ENCODE measurements around the gene PTPRN2.

The PTPRN2 gene

DNA sequence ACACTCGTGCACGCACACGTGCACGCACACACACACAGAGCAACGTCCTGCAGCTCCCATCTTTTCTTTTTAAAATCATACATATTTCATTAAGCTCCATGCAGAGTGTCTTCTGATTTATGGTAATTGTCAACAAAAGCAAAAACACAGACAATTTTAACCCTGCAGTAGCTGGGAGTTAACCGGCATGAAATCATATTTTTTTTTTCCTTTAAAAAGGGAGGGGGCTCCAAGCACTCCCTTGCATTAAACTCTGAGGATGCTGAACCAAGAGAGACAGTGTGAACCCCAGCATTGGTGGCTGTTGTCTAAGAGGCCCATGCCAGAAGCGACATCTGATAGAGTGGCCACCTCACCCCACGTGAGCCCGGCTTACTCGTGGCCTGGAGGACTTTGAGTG, 708.2 kb downstream of the PTPRN2 start:
- no peak for DNase-seq (ENCODE audit: low spot score)

DNA sequence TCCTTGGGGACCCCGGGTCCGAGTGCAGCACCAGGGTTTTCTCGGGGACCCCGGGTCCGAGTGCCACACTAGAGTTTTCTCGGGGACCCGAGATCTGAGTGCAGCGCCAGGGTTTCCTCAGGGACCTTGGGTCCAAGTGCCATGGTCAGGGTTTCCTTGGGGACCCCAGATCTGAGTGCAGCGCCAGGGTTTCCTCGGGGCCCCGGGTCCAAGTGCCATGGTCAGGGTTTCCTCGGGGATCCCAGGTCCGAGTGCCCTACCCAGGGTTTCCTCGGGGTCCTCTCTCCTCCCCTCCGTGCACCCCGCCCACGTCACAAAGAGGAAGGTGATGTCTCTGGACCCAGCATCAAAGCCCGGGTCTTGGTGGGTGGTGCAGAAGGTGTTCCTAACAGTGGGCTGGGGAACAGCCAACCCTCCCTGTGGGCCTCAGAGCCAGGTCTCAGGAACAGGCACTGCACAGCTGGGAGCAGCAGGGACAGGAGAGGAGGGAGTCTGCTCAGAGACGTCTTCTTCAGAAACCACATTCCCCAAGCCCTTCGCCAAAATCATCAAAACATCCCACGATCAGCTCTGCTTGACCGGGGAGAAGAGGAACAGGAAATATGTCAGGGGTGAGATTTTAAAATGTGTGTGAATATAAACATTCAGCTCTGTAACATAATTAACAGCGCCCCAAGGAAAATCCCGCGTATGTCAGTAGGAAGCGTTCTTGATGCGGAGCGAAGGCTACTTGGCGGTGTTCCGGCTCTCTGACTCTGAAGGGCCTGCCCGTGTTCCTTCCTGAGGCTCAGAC, 710.1 kb downstream of the PTPRN2 start:
- DNase-seq (ENCODE audit: low spot score): no peak

DNA sequence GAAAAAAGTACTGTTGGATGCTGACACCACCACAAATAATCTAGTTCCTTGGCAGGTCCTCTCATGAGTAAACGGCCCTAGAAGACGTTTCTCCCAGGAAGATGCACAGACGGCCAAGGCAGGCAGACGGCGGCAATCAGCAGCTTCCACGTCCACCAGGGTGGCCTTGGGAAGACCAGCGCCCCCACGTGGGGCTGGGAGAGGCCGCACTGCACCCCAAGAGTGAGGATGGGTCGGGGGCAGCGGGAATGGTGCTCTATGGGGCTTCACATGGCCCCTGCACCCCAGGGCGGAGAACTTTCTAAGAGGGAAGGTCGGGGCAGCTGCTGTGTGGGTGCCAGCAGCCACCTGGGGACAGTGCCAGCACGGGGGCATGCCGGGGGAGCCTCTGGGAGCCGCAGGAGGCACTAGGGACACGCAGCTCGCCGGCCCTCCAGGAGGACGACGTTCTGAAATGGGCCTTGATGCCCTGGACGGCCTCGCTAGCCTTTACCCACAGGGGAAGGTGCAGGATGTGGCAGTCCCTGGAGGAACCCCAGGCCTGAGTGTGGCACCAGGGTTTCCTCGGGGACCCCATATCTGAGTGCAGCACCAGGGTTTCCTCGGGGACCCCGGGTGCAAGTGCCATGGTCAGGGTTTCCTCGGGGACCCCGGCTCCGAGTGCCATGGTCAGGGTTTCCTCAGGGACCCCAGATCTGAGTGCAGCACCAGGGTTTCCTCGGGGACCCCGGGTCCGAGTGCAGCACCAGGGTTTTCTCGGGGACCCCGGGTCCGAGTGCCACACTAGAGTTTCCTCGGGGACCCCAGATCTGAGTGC, 710.9 kb downstream of the PTPRN2 start:
- no peak for DNase-seq (ENCODE audit: low spot score)

DNA sequence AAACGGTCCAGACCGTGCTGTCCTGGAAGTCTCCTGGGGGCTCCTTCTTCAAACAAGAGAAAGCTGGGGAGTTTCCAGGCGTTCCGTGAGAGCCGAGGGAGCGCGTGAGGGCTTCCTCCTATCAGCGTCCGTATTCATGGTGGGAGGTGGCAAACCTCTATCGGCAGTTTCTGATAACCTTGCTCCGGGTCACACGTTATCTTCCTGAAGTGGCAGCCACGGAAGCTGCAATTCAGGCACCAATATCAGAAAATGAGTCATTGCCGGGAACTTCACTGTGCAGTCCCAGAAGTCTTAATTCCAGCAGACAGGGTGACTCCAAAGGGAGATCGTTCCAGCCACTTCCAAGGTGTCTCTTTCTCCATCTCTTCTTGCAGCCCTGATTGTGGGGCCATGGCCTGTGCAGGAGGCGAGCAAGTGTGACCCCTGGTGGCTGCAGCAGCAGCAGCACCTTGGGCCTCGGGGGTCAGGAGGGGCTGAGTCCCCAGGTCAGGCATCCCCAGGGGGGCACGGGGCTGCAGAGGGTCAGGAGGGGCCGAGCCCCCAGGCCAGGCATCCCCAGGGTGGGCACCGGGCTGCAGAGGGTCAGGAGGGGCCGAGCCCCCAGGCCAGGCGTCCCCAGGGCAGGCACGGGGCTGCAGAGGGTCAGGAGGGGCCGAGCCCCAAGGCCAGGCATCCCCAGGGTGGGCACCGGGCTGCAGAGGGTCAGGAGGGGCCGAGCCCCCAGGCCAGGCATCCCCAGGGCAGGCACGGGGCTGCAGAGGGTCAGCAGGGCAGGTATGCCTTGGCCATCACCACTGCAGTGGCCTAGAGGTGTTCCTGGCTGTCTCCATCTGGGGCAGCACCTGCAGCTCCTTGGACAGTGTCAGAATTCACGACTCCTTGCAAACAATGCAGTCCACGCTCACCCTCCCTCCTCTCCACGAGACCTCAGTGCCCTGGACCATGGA, 712.1 kb downstream of the PTPRN2 start:
- DNase-seq (ENCODE audit: low spot score): no peak

DNA sequence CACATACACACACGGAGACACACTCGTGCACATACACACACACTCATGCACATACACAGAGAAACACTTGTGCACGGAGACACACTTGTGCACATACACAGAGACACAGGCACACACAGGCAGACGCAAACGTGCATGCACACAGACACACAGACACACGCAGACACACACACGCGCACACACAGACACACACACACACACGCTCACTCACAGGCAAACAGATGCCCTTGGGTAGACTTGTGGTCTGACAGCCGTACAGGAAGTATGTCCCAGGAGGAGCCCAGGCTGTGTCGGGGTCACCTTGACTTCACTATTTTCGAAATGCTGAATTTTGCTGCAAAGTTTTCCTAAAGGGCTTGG, 712.8 kb downstream of the PTPRN2 start:
- no peak for DNase-seq (ENCODE audit: low spot score)

DNA sequence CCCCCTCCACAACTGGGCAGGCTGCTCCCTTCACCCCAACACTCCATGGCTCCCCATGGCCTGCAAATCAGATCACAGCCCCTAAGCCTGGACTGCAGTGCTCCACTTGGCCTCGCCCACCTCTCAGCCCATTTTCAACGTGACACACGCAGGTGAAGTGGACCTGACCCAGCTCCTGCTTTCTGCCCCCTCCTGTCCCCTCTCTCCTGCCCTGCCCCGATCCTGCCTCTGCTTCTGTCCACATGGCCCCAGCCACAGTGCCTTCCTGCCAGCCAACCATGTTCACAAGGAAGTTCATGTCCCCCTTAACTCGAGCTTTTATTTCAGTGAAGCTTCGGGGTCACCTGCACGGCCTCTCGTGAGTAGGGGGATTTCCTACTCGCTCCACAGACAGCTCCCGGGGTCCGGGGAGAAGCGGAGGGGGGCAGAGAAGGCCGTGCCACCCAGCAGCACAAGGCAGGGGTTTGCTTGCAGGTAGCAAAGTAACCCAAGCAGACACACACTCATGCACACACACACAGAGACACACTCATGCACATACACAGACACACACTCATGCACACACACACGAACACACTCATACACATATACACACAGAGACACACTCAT, 713.3 kb downstream of the PTPRN2 start:
- DNase-seq (ENCODE audit: low spot score): no peak

DNA sequence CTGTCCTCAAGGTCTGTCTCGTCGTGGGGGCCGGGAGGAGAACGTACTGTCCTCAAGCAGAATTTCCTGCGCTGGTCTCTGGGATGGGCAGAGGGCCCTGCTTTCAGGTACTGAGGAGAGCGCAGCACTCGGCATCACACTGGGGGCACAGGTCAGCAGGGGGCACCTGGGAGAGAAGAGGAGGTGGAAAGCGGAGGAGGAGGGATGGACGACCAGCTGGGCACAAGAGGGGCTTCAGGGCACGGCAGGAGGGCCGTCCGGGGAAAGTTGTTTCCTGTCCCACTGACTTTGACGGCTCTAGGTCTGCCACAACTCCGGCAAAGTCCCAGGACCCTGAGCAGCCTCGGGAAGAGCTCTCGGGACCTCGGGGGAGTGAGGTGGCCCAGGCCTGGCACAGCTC, 714.0 kb downstream of the PTPRN2 start:
- no peak for DNase-seq (ENCODE audit: low spot score)

DNA sequence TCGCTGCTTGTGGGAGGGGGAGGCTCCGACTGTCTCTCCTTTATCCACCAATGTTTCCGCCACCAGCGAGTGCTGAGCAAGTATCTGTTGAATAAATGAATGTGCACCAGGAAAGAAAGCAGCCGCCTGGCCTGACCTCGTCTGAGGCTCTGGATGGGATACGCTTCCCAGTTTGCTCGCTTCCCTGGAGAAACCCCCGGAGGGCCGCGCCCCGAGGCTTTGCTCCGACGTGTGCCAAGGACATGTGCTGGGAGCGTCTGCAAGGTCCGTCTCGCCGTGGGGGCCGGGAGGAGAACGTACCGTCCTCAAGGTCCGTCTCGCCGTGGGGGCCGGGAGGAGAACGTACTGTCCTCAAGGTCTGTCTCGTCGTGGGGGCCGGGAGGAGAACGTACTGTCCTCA, 714.4 kb downstream of the PTPRN2 start:
- no peak for DNase-seq (ENCODE audit: low spot score)

DNA sequence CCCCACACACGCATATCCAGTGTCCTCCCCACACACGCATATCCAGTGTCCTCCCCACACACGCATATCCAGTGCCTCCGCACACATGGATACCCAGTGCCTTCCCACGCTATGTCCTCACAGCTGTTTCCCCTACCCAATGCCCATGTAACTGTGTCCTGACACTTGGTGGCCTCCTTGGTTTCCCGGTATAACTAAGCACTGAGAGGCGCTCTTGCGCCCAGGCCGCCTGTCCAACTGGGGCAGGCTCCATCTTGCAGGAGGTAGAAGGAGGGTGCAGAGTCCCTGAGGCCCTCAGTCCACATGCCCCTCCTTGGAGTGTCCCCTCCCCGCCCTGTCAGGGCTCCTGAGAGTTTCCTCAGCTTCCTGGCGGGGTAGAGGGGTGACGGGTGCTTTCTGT, 715.2 kb downstream of the PTPRN2 start:
- no peak for DNase-seq (ENCODE audit: low spot score)

DNA sequence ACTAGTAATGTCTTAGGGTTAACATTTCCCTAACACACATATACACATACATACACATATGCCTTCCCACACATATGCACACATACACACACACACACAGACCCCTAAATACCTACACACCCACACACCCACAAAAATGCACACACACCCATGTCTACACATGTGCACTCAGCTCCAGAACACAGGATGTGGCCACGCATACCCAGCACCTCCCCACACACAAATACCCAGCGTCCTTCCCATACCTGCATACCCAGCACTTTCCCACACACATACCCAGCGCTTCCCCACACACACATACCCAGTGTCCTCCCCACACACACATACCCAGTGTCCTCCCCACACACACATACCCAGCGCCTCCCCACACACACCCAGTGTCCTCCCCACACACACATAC, 715.9 kb downstream of the PTPRN2 start:
- no peak for DNase-seq (ENCODE audit: low spot score)

DNA sequence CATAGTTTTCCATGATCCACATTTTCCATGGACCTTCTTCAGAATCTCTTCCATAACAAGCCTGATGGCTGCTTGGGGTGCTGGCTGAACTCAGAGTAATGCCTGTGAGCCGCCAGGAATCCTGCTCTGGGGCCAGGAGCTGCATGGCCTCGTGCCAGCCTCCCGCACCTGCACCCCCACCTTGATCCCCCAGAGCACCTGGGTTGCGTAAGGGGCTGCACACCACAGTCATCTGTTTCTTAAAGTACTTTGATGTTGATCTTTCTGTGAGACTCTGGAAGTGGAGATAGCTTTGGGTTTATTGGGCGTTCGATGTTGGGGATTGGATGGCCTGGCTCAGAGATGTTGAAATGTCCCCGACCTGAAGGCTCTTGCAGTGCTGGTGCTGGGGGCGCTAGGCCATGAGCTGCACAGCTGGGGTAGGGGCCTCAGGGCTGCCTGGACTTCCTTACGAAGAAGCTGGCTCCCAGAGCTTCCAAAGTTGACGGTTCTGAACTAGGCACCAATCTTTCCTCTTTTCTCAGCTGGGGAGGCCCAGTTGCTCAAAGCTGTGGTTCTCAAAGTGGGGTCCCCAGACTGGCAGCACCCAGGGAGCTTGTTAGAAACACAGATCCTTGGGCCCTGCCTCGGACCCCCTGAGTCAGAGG, 716.9 kb downstream of the PTPRN2 start:
- no peak for DNase-seq (ENCODE audit: low spot score)

DNA sequence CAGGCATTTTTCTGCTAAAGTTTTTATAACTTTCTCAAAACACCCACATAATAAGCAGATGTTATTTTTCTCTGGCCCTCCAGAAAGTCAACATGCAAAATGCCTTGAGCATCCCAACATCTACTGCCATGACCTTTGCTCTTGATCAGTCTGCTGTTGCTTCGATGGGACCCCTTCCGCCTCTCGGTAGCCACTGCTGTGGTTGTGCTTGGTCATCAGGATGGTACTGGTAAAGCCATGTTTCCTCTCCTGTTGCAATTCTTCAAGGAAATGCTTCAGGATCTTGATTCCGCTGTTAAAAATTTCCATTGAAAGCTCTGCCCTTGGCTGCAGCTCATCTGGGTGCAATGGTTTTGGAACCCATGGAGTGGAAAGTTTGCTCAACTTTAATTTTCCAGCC, 717.8 kb downstream of the PTPRN2 start:
- DNase-seq (ENCODE audit: low spot score): no peak

DNA sequence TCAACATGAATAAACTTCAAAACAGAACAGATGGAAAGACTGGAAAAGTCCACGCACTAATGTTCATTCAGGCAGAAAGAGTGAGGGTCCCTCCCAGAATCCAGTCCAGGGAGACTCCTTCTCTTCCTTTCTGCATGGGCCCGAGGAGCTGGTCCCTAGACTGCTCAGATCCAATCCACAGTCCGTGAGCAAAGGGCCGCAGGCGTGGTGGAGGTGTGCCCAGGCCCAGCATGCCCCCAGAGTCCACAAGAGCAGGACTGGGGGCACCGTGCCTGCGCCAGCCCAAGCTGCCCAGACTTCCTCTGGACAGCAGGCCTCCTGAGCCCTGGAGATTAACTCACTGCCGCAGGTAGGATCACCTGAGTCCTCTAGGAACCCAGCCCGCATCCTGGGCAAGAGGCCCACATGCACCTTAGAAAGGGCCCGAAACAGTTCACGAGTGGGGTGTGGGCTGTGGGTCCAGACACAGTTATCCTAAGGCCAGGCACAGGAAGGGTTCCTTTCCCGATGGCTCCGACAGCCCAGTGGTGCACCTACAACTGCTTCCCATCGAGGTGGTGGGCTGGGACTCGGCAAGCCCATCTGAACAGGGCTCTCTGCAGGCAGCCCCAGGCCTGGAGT, 719.8 kb downstream of the PTPRN2 start:
- DNase-seq (ENCODE audit: low spot score): no peak

DNA sequence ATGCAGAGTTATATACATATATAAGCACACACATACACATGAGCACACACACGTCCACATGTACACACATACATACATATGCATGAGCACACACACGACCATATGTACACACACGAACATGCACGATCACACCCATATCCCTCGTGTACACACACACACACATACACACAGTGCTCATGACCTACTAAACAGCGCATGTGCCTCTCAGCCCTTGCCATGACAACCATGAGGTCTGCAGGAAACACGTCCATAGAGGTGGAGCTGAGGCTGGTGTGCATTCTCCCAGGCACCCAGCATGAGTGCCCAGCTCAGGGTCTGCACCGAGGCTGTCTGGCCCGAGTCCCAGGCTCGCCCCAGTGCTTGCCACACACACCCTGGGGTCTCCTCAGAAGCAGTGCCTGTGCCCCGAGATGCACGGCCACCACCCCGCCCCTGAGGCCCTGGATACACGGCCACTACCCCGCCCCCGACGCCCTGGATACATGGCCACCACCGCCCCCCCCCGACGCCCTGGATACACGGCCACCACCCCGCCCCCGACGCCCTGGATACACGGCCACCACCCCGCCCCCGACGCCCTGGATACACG, 721.2 kb downstream of the PTPRN2 start:
- no peak for DNase-seq (ENCODE audit: low spot score)

DNA sequence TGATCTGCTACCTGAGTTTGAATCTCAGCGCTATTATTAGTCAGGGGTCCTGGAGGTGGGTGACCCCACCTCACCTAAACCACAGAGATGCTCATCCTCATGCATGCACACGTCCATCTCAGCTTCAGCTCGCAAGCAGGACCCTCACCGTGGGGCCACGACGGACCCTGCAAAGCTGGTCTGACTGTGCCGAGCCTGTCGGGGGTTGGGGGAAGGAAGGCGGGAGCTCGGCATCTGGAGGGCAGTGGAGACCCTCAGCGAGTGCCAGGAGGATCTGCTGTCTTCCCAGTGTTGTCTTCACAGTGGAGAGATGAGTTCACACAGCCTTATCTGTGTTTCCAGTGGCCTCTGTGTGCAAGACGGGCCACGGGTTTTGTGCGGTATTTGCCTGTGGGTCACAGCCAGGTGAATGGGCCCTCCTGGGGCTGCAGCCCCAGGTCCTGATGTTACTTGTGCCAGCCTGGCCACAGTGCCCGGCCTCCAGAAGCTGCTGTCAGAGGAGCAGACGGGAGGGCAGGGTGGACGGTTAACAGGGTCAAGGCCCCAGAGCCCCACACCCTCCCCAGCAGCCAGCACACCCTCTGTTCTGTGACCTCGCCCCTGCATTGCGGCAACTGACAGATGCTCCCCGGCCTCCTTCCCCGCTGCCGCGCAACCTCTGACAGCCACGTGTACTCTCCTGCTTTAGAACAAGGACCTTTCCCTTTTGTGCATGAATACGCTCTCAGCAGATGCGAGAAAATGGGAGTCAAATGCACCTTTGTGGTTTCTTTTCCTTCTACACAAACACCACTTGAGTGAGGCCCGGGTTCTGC, 722.1 kb downstream of the PTPRN2 start:
- DNase-seq (ENCODE audit: low spot score): no peak

DNA sequence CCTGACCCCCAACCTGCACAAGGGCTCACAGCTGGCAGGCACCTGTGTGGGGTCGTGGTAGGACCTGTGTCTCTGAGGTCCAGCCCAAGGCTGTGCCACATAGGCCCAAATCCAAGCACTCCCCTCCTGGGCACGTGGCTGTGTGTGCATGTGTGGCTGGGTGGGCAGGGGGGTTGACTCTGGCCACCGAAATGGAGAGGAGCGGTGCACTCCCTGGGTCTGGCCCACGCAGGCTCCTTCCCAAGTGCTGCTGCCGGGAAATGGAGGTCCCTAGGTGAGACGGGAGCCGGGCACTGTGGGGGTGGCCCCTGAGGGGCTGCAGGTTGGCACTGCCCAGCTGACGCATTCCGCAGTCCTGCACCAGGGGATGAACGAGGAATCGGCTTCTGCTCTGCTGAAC, 722.7 kb downstream of the PTPRN2 start:
- DNase-seq (ENCODE audit: low spot score): no peak

DNA sequence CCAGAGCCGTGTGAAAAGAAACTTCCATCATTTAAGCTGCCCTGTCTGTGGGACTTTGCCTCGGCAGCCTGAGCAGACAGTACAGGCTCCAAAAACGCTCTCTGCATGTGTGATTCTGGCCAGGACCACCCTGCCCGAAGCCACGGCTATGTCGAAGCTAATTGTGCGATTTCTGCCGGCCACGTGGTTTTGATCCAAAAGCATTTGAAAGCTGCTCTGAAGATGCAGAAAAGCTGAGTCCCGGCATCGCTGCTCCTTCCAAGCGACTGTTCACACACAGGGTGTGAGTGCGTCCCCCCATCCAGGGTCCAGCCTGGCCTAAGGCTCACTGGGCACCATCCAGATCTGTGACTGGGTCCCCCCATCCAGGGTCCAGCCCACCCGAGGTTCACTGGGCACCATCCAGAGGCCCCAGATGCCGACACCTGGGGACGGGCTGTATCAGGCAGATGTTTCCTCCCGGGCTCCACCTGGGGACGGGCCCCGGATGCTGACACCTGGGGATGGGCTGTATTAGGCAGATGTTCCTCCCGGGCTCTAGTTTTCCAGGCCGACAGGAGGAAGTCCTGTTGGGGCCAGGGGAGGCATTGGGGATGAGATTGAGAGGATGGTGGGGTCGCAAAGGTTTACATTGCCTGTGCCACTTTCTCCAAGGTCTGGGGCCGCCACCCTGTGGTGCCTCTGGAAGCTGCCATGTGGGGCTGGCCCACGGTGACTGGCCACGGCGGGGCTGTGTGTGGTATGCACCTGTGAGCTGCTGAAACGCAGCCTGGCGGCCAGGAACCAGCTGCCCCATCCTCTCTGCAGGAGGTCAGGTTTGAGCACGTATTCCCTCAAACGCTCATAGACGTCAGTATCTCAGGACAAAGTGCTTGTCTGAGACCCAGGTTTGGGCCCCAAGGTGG, 723.5 kb downstream of the PTPRN2 start:
- no peak for DNase-seq (ENCODE audit: low spot score)

DNA sequence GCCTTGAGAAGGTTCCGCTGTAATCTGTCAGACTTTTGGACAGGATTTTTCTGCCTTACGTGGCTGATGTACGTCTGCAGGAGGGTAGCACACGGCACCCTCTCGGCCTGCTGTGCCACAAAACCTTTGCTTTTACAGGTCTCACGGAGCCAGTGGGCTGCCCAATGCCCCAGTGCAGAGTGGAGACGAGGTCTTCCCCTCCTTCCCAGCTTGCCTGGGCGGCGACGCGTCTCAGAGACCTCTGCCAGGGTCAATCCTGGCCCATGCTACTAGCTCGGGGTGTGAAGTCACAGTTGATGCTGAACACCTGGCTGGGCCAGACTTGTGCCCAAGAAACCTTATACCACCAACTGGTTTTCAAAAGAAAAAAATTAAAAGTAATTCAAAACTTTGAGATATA, 724.4 kb downstream of the PTPRN2 start:
- DNase-seq (ENCODE audit: low spot score): no peak

DNA sequence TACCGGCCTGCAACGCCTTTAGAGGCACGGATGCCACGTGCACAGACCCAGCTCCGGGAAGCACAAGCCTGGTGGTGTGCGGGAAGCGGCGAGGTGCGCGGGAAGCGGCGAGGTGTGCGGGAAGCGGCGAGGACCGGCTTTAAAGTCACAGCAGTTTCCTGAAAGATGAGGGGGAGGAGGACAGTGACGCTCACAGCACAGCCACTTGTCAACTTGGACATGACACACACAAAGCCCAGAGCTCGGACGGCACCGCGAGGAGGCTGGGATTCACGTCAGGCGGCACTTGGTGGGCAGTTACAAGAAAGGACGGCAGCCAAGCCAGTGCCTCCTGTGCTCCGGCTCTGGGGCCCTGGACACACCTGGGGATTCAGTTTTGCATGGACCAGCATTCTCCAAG, 724.9 kb downstream of the PTPRN2 start:
- DNase-seq (ENCODE audit: low spot score): no peak
